Activated B cell treated with CpG ODN at 0.5 μM for 24 hours (primary cell): ENCODE data around the gene ABCD2. TPM values are rescaled to one million over a fixed set of nuclear protein-coding genes. Genes with fewer than 3 reads are reported as not detected.
"Not testable (repeated sequence)": the region's sequence is repeated elsewhere in the genome, so short reads cannot be mapped to it uniquely, and the experiment has no call there.

Experiments used
- ATAC-seq: fragments of 200-7000 bp; cut with Tn5 transposase; one replicate; pipeline ENCODE4 v1.10.0; 2021; ENCODE audit warnings: low read depth, mild to moderate bottlenecking, moderate library complexity
- CTCF ChIA-PET: fragments of 350-600 bp; sonication (Branson Sonifier 250); formaldehyde crosslinking; loops from one replicate; lab custom pipeline; 2021; ENCODE audit warnings: antibody characterized with exemption; lab: Charles Lee
- POLR2A ChIA-PET: fragments of 350-600 bp; sonication (Branson Sonifier 250); formaldehyde crosslinking; loops from one replicate; lab custom pipeline; 2021; ENCODE audit warnings: antibody characterized with exemption; lab: Charles Lee
- DNase-seq: peaks from one replicate; pipeline ENCODE4 v3.0.0; 2022
- H3K27ac Mint-ChIP-seq: one replicate; pipeline ENCODE4 v1.8.0; 2020; ENCODE audit warnings: mixed read lengths
- H3K27me3 Mint-ChIP-seq: one replicate; pipeline ENCODE4 v1.8.0; 2021; ENCODE audit warnings: mixed read lengths
- H3K36me3 Mint-ChIP-seq: one replicate; pipeline ENCODE4 v1.8.0; 2021; ENCODE audit warnings: low read depth, mixed read lengths
- H3K4me1 Mint-ChIP-seq: one replicate; pipeline ENCODE4 v1.8.0; 2021; ENCODE audit warnings: mixed read lengths
- H3K4me3 Mint-ChIP-seq: one replicate; pipeline ENCODE4 v1.8.0; 2020; ENCODE audit warnings: mild to moderate bottlenecking, mixed read lengths
- H3K9me3 Mint-ChIP-seq: one replicate; pipeline ENCODE4 v1.8.0; 2020; ENCODE audit warnings: mixed read lengths
- CTCF ChIP-seq: fragments of 200-600 bp; IDR thresholded peaks from one replicate; pipeline ENCODE4 v1.8.0; 2022; ENCODE audit warnings: antibody characterized with exemption, mild to moderate bottlenecking
- intact Hi-C: fragments of 100-400 bp; cut with micrococcal nuclease; formaldehyde crosslinking; loops from one replicate; pipeline ENCODE4 v1.15.1; 2024
- total RNA-seq: library from RNA; stranded (reverse); gene quantifications from 2 replicates; pipeline ENCODE4 v1.2.3, GENCODE V29; 2022

The ABCD2 gene
- total RNA-seq, 1 donor from 2014 or later = 1.8 TPM

GRCh38 chr12:39610436-39611025, 9.1 kb downstream of the ABCD2 start:
- ChIA-PET CTCF (no interaction called here), POLR2A (no interaction called here)
- H3K9me3 Mint-ChIP-seq = no peaks in the 10 kb centered on the region
- no peaks in the 10 kb centered on the region for H3K36me3 Mint-ChIP-seq
- no peak for DNase-seq
- H3K4me1 Mint-ChIP-seq = no peaks in the 10 kb centered on the region
- no peak overlapping the region for H3K4me3 Mint-ChIP-seq
- intact Hi-C loops = no loop called here
- no peak for TF ChIP-seq CTCF
- H3K27me3 Mint-ChIP-seq = no peaks in the 10 kb centered on the region
- ATAC-seq = no peak
- H3K27ac Mint-ChIP-seq = no peak overlapping the region

GRCh38 chr12:39606712-39607423, 12.7 kb downstream of the ABCD2 start:
- intact Hi-C loops = no loop called here
- no peaks in the 10 kb centered on the region for H3K4me1 Mint-ChIP-seq
- no peaks in the 10 kb centered on the region for H3K27me3 Mint-ChIP-seq
- no peak overlapping the region for H3K4me3 Mint-ChIP-seq
- H3K27ac Mint-ChIP-seq = no peak overlapping the region
- ATAC-seq (no peak), DNase-seq (no peak)
- CTCF ChIA-PET = no interaction called here
- no peak for TF ChIP-seq CTCF
- H3K9me3 Mint-ChIP-seq = no peaks in the 10 kb centered on the region
- POLR2A ChIA-PET = no interaction called here
- H3K36me3 Mint-ChIP-seq = peaks cover 2% of the 10 kb centered on the region

DNA sequence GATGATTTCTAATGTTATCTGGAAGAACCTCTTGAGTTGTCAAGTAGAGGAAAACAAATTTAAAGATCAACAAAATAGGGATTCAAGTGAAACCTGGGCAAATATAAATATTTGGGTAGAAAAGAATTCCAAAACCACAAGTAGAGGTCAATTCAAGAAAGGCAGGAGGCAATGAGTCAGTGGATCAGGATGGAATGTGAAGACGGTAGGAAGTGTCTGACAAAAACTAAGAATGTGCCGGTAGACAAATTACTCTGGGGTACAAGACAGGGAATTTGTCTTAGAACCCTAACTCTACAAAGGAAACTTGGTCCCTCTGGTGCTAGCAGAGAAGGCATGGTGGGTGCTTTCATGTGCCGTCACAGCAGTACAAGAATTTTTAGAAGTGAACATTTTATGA, 13.6 kb downstream of the ABCD2 start:
- ChIA-PET POLR2A (no interaction called here), CTCF (no interaction called here)
- no peak for TF ChIP-seq CTCF
- Mint-ChIP-seq H3K36me3 (peaks cover 2% of the 10 kb centered on the region), H3K27me3 (no peaks in the 10 kb centered on the region), H3K4me1 (no peaks in the 10 kb centered on the region), H3K4me3 (no peak overlapping the region), H3K9me3 (no peaks in the 10 kb centered on the region), H3K27ac (no peak overlapping the region)
- ATAC-seq = no peak
- DNase-seq = no peak
- intact Hi-C loops = no loop called here

DNA sequence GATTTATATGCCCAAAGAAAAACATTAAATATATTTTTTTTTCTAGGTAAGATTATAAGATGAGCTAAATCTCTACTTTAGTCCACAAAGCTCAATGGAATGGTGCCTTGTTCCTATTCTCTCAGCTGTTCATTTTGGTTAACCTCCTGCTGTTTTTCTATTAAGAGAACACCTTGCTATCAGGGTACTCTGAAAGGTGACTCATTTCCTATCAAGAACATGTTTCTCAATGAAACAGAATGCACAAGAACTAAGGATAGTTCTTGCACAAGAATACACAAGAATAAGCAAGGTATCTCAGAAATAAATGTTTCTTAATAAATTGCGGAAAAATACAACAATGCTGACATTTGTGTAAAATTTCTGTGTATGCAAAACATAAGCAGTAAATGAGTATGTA, 14.1 kb downstream of the ABCD2 start:
- ChIA-PET CTCF (no interaction called here), POLR2A (no interaction called here)
- H3K4me1 Mint-ChIP-seq = no peaks in the 10 kb centered on the region
- intact Hi-C loops = no loop called here
- H3K36me3 Mint-ChIP-seq = peaks cover 2% of the 10 kb centered on the region
- no peak for ATAC-seq
- H3K27ac Mint-ChIP-seq = no peak overlapping the region
- H3K4me3 Mint-ChIP-seq = no peak overlapping the region
- DNase-seq = no peak
- no peak for TF ChIP-seq CTCF
- H3K27me3 Mint-ChIP-seq = no peaks in the 10 kb centered on the region
- no peaks in the 10 kb centered on the region for H3K9me3 Mint-ChIP-seq

GRCh38 chr12:39603065-39603464, 16.5 kb downstream of the ABCD2 start:
- H3K4me1 Mint-ChIP-seq = no peaks in the 10 kb centered on the region
- intact Hi-C loops = loop anchor here (5.0 kb wide), 1 partner anchor 44 kb away; no protein-coding TSS in a partner anchor
- CTCF ChIA-PET = no interaction called here
- no peak for TF ChIP-seq CTCF
- no peaks in the 10 kb centered on the region for H3K9me3 Mint-ChIP-seq
- no peak for DNase-seq
- H3K27ac Mint-ChIP-seq = no peak overlapping the region
- no peaks in the 10 kb centered on the region for H3K27me3 Mint-ChIP-seq
- POLR2A ChIA-PET = interaction anchor here (0.5 kb wide), 1 partner anchor 16 kb away, joined by 3 read pairs; the partner anchor contains the start of gene ABCD2
- ATAC-seq = no peak
- no peak overlapping the region for H3K4me3 Mint-ChIP-seq
- H3K36me3 Mint-ChIP-seq = peaks cover 2% of the 10 kb centered on the region

- H3K36me3 Mint-ChIP-seq, H3K4me1 Mint-ChIP-seq, POLR2A ChIA-PET, H3K9me3 Mint-ChIP-seq, CTCF ChIA-PET, DNase-seq, H3K27ac Mint-ChIP-seq, ATAC-seq, H3K27me3 Mint-ChIP-seq, H3K4me3 Mint-ChIP-seq: not testable (repeated sequence)
- intact Hi-C loops = loop anchor here (5.0 kb wide), 1 partner anchor 45 kb away; no protein-coding TSS in a partner anchor
Observed at GRCh38 chr12:39601951-39602350, 17.7 kb downstream of the ABCD2 start.
